SU-DHL-6 (cell line): ENCODE results near the gene ITGB1BP1.

Experiments
- EZH2phosphoT487 ChIP-seq: fragments of 200-600 bp; sonication (generic), shearing (Covaris generic); conservative IDR thresholded peaks from 2 replicates; pipeline ENCODE4 v1.6.1; 2018; ENCODE audit warnings: mild to moderate bottlenecking, antibody characterized with exemption, low read length, moderate library complexity, mixed read lengths
- TF ChIP-seq, protein P1 (sequence below): fragments of 200-600 bp; sonication (generic); IDR thresholded peaks from one replicate; pipeline ENCODE4 v1.5.1; 2017; ENCODE audit warnings: antibody characterized with exemption, mild to moderate bottlenecking, low read length, moderate library complexity; ENCODE audit not compliant: insufficient read depth, poor library complexity, severe bottlenecking

DNA sequence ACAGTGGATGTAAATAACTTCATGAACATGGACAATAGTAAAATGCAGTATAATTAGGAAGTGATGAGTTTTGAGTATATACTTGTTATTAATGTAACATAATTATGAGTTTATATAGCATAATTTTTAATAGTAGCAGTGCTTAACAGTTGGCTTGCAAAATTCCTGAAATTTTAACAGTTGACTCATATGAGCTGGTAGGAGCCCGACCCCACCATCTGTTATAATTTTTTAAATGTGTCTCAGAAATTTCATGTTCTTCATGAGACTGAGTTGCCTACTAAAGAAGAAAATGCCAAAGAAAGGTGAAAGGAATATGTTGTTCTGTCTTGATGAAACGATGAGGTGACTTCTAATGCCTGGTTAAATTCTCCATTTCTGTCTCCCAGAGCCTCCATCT is 62.6 kb downstream of the ITGB1BP1 start:
- TF ChIP-seq, protein P1, sequence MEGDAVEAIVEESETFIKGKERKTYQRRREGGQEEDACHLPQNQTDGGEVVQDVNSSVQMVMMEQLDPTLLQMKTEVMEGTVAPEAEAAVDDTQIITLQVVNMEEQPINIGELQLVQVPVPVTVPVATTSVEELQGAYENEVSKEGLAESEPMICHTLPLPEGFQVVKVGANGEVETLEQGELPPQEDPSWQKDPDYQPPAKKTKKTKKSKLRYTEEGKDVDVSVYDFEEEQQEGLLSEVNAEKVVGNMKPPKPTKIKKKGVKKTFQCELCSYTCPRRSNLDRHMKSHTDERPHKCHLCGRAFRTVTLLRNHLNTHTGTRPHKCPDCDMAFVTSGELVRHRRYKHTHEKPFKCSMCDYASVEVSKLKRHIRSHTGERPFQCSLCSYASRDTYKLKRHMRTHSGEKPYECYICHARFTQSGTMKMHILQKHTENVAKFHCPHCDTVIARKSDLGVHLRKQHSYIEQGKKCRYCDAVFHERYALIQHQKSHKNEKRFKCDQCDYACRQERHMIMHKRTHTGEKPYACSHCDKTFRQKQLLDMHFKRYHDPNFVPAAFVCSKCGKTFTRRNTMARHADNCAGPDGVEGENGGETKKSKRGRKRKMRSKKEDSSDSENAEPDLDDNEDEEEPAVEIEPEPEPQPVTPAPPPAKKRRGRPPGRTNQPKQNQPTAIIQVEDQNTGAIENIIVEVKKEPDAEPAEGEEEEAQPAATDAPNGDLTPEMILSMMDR: no peak
- no peak for TF ChIP-seq EZH2phosphoT487
